K562 (cell line): ENCODE results near the gene EQTN. TPM values are rescaled to one million over a fixed set of nuclear protein-coding genes. Genes with fewer than 3 reads are reported as not detected.

ENCODE experiments used
- ATAC-seq: fragments of 200-7000 bp; cut with Tn5 transposase; 3 replicates; pipeline ENCODE4 v1.9.1; 2020; ENCODE audit warnings: moderate library complexity
- BruUV-seq: library from RNA; stranded (reverse); fragments of 400-500 nt; replicated peaks from 2 replicates; lab custom pipeline; 2021; lab: Mats Ljungman, UMichigan
- CTCF ChIA-PET: fragments of 300-600 bp; formaldehyde crosslinking; extraction: SDS; loops from one replicate; lab custom pipeline; 2021; ENCODE audit warnings: low intra/inter-chr PET ratio; lab: Yijun Ruan, JAX
- POLR2A ChIA-PET: fragments of 300-600, 350-650 bp; sonication (Branson Sonifier 250); formaldehyde crosslinking; extraction: SDS; loops from one replicate; lab custom pipeline; 2021; ENCODE audit warnings: antibody characterized with exemption, inconsistent platforms; lab: Yijun Ruan, JAX
- DNase-seq, 4 experiments: peaks; one replicate each; pipeline versions ENCODE4 v3.0.0 to v3.0.0-alpha.2; 2011 to 2018; ENCODE audit warnings: low spot score in 3 of 4, mixed read lengths in 3 of 4; ENCODE audit errors: extremely low read depth in 1 of 4
- FAIRE-seq: peaks from 2 replicates; lab custom pipeline; 2011; peaks lifted over from hg19 to GRCh38; lab: Jason Lieb, UNC
- H2AFZ ChIP-seq: 2 replicates; pipeline ENCODE4 v1.6.0; 2011; ENCODE audit warnings: low read depth, low read length, control low read depth, inconsistent platforms
- H3K27ac ChIP-seq: fragments of 200-600 bp; 3 replicates; pipeline ENCODE4 v1.8.0; 2011; ENCODE audit warnings: low read depth, mild to moderate bottlenecking, control low read depth, inconsistent platforms, low read length, moderate library complexity, mixed read lengths; ENCODE audit errors: extremely low read depth
- H3K27me3 ChIP-seq, 2 experiments: fragments of 300-600 bp in 1 of 2; 2 replicates in 1 of 2; 3 replicates in 1 of 2; pipeline versions ENCODE4 v1.6.0 to v1.8.0; 2011; ENCODE audit warnings: inconsistent platforms in 2 of 2, low read length in 2 of 2, mild to moderate bottlenecking in 1 of 2, mixed read lengths in 1 of 2, moderate library complexity in 1 of 2; ENCODE audit not compliant: control insufficient read depth in 2 of 2, insufficient read depth in 2 of 2
- H3K36me3 ChIP-seq: fragments of 300-600 bp; 3 replicates; pipeline ENCODE4 v1.8.0; 2011; ENCODE audit warnings: mild to moderate bottlenecking, low read length, inconsistent platforms; ENCODE audit not compliant: control insufficient read depth, insufficient read depth
- H3K4me1 ChIP-seq, 2 experiments: fragments of 200-600 bp in 1 of 2; replicated peaks in 1 of 2; 2 replicates in 1 of 2; 3 replicates in 1 of 2; pipeline versions ENCODE4 v1.5.1 to v1.8.0; 2011; ENCODE audit warnings: inconsistent platforms in 2 of 2, low read length in 2 of 2, mild to moderate bottlenecking in 1 of 2, mixed read lengths in 1 of 2, moderate library complexity in 1 of 2; ENCODE audit not compliant: control insufficient read depth in 2 of 2, insufficient read depth in 2 of 2
- H3K4me2 ChIP-seq: 2 replicates; pipeline ENCODE4 v1.6.1; 2011; ENCODE audit warnings: low read length, control low read depth, inconsistent platforms, mixed read lengths; ENCODE audit not compliant: insufficient read depth
- H3K4me3 ChIP-seq: fragments of 200-600 bp; sonication (generic), shearing (Covaris generic); 2 replicates; pipeline ENCODE4 v1.5.1; 2016; ENCODE audit warnings: control low read depth, inconsistent platforms
- H3K79me2 ChIP-seq: fragments of 200-600 bp; 3 replicates; pipeline ENCODE4 v1.8.0; 2011; ENCODE audit warnings: low read length, inconsistent platforms; ENCODE audit not compliant: control insufficient read depth, insufficient read depth
- H3K9ac ChIP-seq, 2 experiments: 2 replicates each; pipeline versions ENCODE4 v1.6.0 to v1.6.1; 2011; ENCODE audit warnings: low read depth in 2 of 2, low read length in 2 of 2, control low read depth in 1 of 2, inconsistent platforms in 1 of 2, mild to moderate bottlenecking in 1 of 2, mixed read lengths in 1 of 2; ENCODE audit not compliant: insufficient read depth in 1 of 2
- H3K9me1 ChIP-seq: one replicate; pipeline ENCODE4 v1.6.0; 2011; ENCODE audit warnings: inconsistent platforms, mild to moderate bottlenecking, low read length, moderate library complexity; ENCODE audit not compliant: control insufficient read depth, insufficient read depth
- H3K9me3 ChIP-seq: replicated peaks from 2 replicates; pipeline ENCODE4 v1.5.1; 2011; ENCODE audit warnings: low read depth, low read length, inconsistent platforms; ENCODE audit not compliant: control insufficient read depth, insufficient read depth
- H4K20me1 ChIP-seq: replicated peaks from 2 replicates; pipeline ENCODE4 v1.6.1; 2011; ENCODE audit warnings: low read length, inconsistent platforms, mixed read lengths; ENCODE audit not compliant: control insufficient read depth, insufficient read depth
- HMG20A ChIP-seq: fragments of 450-650 bp; formaldehyde crosslinking; conservative IDR thresholded peaks from 2 replicates; pipeline ENCODE4 v1.4.0; 2020; ENCODE audit warnings: mild to moderate bottlenecking, mixed read lengths
- NCOA6 ChIP-seq: fragments of 450-650 bp; IDR thresholded peaks from 2 replicates; pipeline ENCODE4 v1.6.1; 2017; ENCODE audit warnings: mild to moderate bottlenecking
- POLR2A ChIP-seq: fragments of 450-650 bp; conservative IDR thresholded peaks from 2 replicates; pipeline ENCODE4 v1.6.1; 2016
- ZNF609 ChIP-seq: sonication (generic); formaldehyde crosslinking; IDR thresholded peaks from 2 replicates; pipeline ENCODE4 v1.8.1; 2023; ENCODE audit warnings: missing genetic modification reagents, mild to moderate bottlenecking, borderline replicate concordance
- WGBS: fragments of 100-300 bp; shearing (Covaris generic); methylation state at CpG from one replicate; pipeline ENCODE4 v1.1.6; 2016; ENCODE audit warnings: low coverage, mixed read lengths; ENCODE audit not compliant: insufficient coverage; ENCODE audit errors: missing lambda C conversion rate; 5-methylcytosine and 5-hydroxymethylcytosine counted together
- in situ Hi-C: fragments of 300-500 bp; cut with MboI; formaldehyde crosslinking; loops from 4 replicates; pipeline ENCODE4 v1.15.0; 2018; ENCODE audit warnings: inconsistent platforms, mixed read lengths
- intact Hi-C: fragments of 100-400 bp; cut with micrococcal nuclease; formaldehyde crosslinking; loops from 2 replicates; pipeline ENCODE4 v1.14.2; 2022
- polyA plus RNA-seq, 8 experiments: library from polyadenylated mRNA; depleted of rRNA in 4 of 8; stranded (reverse) in 5 of 8; unstranded in 3 of 8; fragments of >200 nt; fragmentation: Nextera tagmentation in 2 of 8; fragmentation: Illumina TruSeq in 1 of 8; extraction: Ambion mirVana in 2 of 8; extraction: Trizol in 1 of 8; gene quantifications; 2 replicates each; pipeline versions ENCODE4 v1.2.1 to v1.2.3, GENCODE V29; 2011 to 2014; ENCODE audit warnings: inconsistent platforms in 1 of 8, missing spikeins in 1 of 8
- total RNA-seq, 7 experiments: library from RNA; depleted of rRNA in 6 of 7; stranded (reverse); fragments of >200 nt in 6 of 7; fragmentation: Illumina TruSeq in 2 of 7; extraction: Trizol in 2 of 7; gene quantifications; 2 replicates each; pipeline versions ENCODE4 v1.2.1 to v1.2.3, GENCODE V29; 2011 to 2021; ENCODE audit warnings: low replicate concordance in 1 of 7
- TF ChIP-seq, protein P1 (sequence below), 2 experiments: fragments of 450-650 bp; formaldehyde crosslinking in 1 of 2; IDR thresholded peaks; 2 replicates each; pipeline versions ENCODE4 v1.4.0 to v1.6.1; 2014 to 2020; ENCODE audit warnings: mild to moderate bottlenecking in 2 of 2, borderline replicate concordance in 1 of 2, low read depth in 1 of 2

The EQTN gene
- total and polyA plus RNA-seq, 9 of the 15 experiments (the other 6 are each of a cell fraction or from before 2014, with no cell fraction given): 0.15 to 0.33 (median 0.18) TPM; not detected in 4

DNA sequence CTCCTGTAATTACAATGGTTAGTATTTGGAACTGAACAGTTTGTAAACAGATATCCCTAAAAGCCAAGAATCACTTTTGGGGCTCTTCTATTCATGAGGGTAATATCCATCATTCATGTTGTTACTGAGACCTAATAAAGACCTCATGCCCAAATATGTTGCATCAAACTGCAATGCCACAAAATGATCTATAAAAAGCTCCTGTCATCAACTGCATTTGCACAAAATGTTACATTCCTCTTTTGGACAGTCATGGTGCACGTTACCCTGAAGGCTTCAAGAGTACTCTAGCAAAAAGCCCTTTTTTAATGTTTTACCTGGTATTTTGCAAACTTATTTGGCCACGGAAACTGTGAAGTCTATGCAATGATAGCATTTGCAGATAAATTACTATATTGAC is 14.2 kb upstream of the EQTN start (continued):
- no peak for TF ChIP-seq ZNF609
- TF ChIP-seq HMG20A: no peak

GRCh38 chr9:27310582-27310981 is 13.6 kb upstream of the EQTN start:
- no peak for FAIRE-seq
- no peaks in the 10 kb centered on the region for H3K9me3 ChIP-seq
- no peaks in the 10 kb centered on the region for H3K4me1 ChIP-seq
- no peak for ATAC-seq
- no peaks in the 10 kb centered on the region for H3K79me2 ChIP-seq
- H4K20me1 ChIP-seq: no peaks in the 10 kb centered on the region
- H3K9ac ChIP-seq: no peak overlapping the region
- no peaks in the 10 kb centered on the region for H3K27me3 ChIP-seq
- CTCF ChIA-PET: no interaction called here
- WGBS: 8% methylated on average over 2 of the region's 2 CpGs
- BruUV-seq: no TSS peak
- H3K4me3 ChIP-seq: no peak overlapping the region
- in situ Hi-C loops: no loop called here
- H3K9me1 ChIP-seq: no peaks in the 10 kb centered on the region
- H3K36me3 ChIP-seq: no peaks in the 10 kb centered on the region
- no peak overlapping the region for H3K27ac ChIP-seq
- no peak overlapping the region for H2AFZ ChIP-seq
- intact Hi-C loops: no loop called here
- DNase-seq: no peak
- H3K4me2 ChIP-seq: no peak overlapping the region
- POLR2A ChIA-PET: no interaction called here
- TF ChIP-seq NCOA6: no peak
- no peak for TF ChIP-seq POLR2A
- TF ChIP-seq, protein P1, sequence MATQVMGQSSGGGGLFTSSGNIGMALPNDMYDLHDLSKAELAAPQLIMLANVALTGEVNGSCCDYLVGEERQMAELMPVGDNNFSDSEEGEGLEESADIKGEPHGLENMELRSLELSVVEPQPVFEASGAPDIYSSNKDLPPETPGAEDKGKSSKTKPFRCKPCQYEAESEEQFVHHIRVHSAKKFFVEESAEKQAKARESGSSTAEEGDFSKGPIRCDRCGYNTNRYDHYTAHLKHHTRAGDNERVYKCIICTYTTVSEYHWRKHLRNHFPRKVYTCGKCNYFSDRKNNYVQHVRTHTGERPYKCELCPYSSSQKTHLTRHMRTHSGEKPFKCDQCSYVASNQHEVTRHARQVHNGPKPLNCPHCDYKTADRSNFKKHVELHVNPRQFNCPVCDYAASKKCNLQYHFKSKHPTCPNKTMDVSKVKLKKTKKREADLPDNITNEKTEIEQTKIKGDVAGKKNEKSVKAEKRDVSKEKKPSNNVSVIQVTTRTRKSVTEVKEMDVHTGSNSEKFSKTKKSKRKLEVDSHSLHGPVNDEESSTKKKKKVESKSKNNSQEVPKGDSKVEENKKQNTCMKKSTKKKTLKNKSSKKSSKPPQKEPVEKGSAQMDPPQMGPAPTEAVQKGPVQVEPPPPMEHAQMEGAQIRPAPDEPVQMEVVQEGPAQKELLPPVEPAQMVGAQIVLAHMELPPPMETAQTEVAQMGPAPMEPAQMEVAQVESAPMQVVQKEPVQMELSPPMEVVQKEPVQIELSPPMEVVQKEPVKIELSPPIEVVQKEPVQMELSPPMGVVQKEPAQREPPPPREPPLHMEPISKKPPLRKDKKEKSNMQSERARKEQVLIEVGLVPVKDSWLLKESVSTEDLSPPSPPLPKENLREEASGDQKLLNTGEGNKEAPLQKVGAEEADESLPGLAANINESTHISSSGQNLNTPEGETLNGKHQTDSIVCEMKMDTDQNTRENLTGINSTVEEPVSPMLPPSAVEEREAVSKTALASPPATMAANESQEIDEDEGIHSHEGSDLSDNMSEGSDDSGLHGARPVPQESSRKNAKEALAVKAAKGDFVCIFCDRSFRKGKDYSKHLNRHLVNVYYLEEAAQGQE (IDR thresholded peaks at IDR 0.05; ENCODE audit: borderline replicate concordance): no peak
- TF ChIP-seq, protein P1 (CRISPR knock-in tag; IDR thresholded peaks at IDR 0.05; ENCODE audit: low read depth): no peak
